HG02840 (cell line): Measurements from ENCODE around the gene NKRF.
"Not testable (repeated sequence)": the region's sequence is repeated elsewhere in the genome, so short reads cannot be mapped to it uniquely, and the experiment has no call there.

Experiments used
- ATAC-seq: cut with Tn5 transposase; IDR thresholded peaks from one replicate; pipeline ENCODE4 v1.9.1; 2021; ENCODE audit warnings: mild to moderate bottlenecking, moderate library complexity, moderate number of reproducible peaks; ENCODE audit not compliant: unreplicated experiment, low FRiP score

NKRF gene

DNA sequence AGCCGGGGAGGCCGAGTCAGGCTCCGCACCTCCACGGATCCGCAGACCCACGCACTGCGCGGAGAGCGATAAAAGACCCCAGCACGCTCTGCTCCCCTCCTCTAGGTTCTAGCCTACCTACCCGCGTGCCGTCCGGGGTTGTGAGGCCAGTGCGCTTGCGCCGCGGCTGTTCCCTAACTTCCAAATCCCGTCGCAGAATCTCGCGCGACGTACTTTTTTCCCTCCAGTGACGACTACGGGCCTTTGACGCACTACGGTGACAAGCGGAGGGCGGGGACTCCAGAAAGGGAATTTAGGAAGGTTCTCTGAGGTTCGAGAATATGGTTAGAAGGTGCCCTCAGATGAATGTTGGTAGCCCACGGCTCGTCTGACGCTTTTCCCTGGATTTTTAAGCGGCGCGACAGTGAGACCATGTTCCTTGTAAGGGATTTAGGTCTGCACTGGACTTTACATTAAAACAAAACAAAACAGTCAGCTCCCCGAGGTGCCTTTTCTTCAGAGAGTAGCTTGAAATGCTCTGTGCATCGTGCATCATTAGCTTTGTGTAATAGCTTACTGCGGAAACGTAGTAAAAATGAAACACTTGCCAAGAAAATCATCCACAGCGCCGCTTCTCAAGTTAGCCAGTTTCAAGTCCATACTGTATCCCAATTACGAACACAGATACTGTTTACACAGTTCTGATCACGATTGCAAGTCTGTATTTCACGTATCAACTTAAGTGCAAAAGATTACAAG is at the start of gene NKRF:
Gene NKRF (minus strand): TSS at position 145 of the 738 bp plus-strand sequence.
- ATAC-seq: peak; percentile 78

DNA sequence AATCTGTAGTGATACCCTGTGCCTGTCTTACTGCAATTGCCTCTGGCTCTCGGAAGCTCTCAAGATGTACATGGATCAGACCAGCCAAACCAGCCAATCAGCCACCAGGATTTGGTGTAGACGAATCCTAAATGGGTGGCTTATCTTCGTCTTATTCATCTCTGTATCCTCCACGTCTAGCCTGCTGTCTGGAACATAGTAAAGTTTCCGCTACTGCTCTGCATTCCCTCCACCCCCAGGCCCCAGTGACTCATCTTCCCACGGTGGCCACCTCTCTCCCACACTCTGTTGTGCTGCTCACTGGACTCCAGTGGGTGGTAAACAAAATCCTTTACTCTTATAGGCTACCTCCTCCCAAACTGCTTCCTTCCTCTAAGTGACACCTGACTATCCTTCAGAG is 48.9 kb upstream of the NKRF start:
- ATAC-seq: no peak

DNA sequence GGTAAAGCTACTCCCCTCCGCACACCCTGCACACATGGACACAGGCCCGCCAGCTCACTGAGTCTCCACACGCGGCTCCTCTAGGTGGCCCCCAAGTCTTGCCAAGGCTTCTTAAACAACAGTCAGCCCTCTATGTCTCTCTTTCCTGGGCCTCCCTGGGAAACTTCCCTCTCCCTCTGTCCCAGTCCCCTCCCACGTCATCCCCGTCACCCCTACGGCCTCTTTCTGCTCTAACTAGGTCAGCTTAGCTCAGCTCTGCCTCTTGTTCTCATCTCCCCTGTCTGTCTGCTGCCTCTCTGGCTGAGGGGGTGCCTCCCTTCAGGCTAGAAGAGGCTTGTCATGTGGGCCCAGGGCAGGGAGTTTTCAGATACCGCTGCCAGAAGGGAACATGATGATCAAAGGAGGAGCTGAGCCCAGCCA is 47.9 kb upstream of the NKRF start:
- ATAC-seq: no peak

DNA sequence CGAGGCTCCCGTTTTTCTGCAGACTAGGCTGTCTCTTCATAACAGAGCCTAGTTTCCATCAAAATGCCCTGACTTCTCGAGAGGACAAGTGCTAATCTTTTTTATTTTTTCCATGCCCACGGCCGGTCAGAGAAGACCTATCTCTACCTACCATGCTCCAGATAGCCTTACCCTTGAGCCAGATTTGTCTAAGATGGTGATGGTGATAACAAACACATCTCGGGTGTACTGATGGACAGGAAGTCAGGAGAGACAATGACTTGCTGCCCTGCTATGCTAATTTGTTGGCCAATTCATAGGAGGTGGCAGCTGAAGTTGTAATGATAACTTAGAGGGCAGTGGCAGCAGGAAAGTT is 42.2 kb upstream of the NKRF start:
- ATAC-seq: no peak

DNA sequence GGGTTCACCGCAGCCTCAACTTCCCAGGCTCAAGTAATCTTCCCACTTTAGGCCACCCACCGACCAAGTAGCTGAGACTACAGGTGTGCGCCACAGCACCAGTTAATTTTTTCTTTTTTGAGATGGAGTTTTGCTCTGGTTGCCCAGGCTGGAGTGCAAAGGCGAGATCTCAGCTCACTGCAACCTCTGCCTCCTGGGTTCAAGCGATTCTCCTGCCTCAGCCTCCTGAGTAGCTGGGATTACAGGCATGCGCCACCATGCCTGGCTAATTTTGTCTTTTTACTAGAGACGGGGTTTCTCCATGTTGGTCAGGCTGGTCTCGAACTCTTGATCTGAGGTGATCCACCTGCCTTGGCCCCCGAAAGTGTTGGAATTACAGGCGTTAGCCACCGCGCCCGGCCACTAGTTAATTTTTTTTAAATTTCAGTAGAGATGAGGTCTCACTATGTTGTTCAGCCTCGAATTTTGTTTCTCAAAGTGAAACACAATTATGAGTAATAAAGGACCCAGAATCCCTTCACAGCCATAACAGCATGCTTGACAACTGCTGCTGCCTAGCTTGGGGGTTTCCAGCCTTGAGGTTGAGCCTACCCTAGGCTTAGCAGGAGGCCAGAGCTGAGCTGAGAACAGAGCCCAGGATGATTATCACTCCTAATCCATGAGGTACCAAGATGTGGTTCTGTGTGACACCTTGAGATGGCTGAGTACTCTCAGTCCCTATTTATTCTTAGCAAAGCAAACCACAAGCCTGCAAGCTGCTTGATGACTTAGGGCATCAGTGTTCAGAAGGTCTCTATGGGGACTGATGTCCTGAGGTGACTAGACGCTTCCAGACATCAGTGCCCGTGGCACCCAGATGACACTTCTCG is 41.6 kb upstream of the NKRF start:
- peak; percentile 95 for ATAC-seq

DNA sequence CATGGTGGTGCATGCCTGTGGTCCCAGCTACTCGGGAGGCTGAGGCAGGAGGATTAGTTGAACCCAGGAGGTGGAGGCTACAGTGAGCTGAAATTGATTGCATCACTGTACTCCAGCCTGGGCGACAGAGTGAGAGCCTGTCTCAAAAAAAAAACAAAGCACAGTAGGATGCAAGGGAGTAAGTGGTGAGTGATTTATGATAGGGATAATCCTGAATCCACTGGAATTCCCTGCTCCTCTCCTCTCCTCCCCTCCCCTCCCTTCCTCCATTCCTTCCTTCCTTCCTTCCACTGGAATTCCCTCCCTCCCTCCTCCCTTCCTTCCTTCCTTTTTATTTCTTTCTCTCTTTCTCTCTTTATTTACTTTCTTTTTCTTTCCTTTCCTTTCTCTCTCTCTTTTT is 40.9 kb upstream of the NKRF start:
- ATAC-seq: no peak

DNA sequence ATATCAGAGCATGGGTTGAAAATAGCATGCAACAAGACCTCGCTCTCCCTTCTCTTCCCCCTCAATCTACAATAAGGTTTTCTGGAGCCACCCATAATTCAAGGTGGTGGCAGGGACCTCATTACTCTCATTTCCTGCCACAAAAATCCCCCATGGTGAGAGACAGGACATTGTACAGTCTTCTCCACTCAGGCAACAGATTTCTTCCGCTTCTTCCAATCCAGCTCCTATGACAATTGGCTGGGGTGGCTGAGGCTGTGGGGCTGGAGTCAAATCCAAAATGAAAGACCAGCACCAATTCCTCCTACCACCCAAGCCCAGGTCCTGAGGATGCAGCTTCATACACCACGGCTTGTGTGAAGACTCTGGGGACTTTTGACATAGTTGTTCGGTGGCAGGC is 40.3 kb upstream of the NKRF start:
- ATAC-seq: no peak

DNA sequence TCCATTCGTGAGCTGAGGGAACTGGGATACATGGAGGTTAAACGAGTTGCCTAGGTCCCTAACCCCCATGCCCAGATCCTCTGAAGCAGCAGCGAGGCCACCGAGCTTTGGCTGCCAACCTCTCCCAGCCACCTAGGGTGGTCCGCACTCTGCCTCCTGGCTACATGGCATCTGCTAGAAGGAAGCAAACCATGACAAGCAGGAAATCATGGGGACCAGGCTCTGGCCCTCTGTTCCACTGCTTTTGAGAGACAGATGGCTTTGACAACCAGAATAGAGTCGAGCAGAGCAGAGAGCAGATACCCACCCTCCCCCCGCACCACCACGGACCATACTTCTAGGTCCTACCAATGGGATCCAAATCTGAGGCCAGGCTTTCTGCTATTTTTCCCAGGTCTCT is 37.5 kb upstream of the NKRF start:
- no peak for ATAC-seq

DNA sequence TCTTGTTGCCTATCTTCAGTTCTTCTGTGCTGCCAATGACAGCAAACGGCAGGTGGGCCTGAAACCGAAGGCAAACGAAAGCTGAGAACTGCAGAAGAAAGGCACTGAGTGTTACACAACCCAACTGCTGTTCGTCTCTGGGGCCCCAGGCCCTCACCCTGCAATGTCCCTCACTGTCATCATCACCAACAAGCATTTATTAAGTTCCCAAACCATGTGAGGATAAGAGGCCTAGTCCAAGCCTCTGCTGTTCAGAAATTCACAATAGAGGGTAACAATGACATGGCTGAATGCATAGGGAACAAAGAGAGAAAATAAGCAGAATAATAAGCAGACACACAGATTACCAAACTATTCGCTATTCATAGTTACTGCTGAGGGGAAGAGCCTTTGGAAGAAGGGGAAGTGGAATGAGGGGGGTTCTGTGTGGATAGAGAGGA is 34.5 kb upstream of the NKRF start:
- ATAC-seq: no peak

DNA sequence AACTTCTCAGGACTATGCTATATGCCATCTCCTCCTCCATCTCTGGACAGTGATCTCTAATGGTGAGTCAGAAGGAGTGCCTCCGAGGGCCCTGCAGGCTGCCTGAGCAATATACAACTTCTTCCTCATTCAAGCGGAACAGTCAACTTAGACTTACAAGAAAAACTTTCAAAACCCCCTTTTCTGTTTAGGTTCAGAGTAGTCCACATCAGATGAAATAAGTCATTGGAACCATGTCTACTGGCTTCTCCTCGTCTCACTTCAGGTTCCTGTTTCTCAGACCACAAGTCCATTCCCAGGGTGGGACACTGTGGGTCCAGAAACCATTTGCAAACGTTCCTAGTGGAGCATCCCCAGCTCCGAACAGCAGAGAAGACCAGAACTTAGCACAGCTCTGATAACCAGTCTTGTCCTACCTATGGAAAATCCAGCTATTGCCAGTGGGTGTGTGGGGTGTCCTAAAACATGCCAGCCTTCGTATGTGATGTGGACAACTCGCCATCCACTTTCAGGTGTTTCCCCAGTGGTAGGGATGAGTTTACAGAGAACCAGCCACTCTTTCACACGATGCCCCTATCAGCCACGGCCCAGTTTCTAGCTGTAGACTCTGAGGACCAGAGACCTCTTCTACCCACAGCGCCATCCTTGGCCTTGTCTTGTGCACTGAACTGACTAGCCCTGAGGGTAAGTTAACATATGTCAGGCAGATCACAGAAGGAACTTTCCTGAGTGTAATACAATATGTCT is 32.7 kb upstream of the NKRF start:
- ATAC-seq: peak; percentile 76

DNA sequence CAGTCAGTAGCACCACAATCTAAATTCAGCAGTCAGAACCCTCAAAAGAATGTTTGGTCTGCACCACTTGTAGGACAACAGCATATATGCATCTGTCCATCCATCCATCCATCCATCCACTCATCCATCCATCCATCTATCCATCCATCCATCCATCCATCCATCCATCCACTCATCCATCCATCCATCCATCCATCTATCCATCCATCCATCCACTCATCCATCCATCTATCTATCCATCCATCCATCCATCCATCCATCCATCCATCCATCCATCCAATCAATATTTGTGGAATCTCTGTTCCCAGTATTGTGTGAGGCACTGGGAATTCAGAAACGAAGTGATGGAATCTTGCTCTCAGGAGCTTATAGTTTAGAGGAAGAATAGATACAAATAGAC is 31.2 kb upstream of the NKRF start:
- not testable (repeated sequence) for ATAC-seq

DNA sequence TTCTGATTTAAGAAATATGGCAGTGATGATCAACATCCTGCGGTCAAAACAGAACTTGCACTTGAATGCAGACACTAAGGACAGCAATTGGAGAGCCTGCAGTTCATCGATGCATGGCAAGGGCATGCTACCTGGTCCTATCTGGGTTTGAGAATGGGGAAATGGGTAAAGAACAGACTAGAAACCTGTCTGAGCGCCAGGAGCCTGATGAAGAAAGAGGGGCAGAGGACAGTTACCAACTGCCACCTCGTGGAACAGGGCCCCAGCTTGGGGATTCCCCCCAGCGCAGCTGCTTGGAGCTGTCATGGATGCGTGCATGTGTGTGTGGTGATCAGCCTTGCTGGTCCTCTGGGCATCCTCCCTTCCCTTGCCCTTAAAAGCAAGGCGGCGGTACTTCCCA is 30.2 kb upstream of the NKRF start:
- no peak for ATAC-seq

DNA sequence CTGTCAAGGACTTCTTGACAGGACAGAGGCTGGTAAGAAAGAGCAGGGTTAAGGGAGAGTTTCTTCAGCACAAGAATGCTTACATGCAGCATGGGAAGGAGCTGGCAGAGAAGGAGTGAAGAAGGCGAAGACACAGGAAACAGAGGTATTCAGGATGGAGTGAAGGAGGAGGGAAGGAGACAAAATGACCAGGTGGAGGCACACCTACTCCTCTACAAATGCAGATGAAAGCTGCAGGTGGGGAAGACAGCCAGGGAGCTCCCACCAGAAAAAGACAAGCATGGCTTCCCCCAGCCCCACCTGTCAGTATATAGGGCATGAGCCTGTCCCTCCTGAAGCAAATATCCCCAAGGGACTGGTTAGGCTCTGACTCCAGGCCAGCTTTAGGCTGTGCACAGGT is 29.6 kb upstream of the NKRF start:
- no peak for ATAC-seq

DNA sequence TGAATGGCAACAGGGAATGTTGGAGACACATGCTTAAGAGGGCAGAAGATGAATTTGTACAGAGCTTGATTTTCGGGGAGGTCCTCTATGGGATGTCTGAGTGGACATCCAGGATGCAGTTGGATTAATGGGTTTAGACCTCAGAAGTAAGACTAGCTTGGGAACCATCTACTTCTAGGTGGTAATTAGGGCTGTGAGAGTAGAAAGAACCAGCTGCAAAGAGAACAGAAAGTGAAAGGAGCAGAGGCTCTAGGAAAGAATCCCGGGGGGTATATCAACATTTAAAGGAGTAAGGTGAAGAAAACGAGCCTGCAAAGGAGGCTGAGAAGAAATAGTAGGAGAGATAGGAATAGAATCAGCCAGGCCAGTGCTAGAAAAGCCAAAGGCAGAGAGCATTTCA is 29.0 kb upstream of the NKRF start:
- no peak for ATAC-seq

DNA sequence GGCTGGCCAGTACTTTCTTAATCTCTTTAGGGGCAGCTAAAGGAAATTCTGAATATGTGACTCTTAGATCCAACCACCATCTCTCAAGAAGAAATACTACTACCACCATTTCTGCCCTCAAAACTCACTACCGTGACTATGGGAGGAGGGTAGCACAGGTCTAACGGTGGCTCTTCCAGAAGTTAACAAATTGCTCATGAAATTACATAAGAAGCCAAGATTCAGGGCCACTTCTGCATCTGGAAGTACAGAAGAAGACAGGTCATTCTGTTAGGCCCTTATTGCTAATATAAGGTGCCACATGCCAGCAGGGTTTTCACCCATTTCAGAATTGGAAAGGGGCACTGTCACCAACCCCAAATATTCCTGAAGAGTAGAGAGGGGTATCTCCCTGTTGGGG is 19.6 kb upstream of the NKRF start:
- ATAC-seq: no peak

DNA sequence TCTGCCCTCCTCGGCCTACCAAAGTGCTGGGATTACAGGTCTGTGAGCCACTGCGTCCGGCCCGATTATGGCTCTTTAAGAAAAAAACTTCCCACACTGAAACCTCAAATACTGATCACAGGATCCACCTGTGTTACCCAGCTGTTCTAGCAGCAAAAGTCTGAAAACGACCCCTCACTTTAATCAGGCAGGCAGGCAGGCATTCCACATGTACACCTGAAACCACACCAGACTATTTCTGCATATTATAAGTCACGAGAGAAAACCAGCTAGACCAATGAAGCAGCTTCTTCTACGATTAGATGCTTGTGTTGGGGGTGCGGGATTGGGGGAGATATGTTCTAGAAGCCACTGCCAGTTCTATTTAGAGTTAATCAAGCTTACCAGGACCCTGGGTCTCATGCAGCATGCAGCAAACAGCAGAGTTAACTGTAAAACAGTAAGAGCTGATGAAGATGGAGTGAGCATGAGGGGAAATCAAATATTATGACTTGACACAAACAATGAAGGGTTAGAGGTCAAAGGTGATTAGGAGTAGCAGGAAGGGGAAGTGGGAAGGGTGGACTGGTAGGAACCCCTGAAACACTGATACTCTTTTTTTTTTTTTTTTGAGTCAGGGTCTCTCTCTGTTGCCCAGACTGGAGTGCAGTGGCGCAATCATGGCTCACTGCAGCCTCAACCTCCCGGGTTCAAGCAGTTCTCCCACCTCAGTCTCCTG is 18.9 kb upstream of the NKRF start:
- no peak for ATAC-seq

DNA sequence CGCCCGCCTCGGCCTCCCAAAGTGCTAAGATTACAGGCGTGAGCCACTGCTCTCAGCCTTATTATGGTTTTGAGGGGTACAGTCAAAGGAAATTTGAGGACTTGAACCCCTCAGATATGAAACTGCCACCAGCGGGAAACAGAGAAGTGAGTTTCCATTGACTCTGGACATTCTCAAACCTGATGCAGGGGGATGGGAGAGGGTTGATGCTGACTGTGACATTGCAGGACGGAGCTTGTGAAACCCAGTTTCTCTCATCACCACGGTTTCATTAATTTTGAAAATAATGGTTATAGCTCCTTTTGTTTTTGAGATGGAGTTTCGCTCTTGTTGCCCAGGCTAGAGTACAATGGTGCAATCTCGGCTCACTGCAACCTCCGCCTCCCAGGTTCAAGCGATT is 18.2 kb upstream of the NKRF start:
- ATAC-seq: no peak

DNA sequence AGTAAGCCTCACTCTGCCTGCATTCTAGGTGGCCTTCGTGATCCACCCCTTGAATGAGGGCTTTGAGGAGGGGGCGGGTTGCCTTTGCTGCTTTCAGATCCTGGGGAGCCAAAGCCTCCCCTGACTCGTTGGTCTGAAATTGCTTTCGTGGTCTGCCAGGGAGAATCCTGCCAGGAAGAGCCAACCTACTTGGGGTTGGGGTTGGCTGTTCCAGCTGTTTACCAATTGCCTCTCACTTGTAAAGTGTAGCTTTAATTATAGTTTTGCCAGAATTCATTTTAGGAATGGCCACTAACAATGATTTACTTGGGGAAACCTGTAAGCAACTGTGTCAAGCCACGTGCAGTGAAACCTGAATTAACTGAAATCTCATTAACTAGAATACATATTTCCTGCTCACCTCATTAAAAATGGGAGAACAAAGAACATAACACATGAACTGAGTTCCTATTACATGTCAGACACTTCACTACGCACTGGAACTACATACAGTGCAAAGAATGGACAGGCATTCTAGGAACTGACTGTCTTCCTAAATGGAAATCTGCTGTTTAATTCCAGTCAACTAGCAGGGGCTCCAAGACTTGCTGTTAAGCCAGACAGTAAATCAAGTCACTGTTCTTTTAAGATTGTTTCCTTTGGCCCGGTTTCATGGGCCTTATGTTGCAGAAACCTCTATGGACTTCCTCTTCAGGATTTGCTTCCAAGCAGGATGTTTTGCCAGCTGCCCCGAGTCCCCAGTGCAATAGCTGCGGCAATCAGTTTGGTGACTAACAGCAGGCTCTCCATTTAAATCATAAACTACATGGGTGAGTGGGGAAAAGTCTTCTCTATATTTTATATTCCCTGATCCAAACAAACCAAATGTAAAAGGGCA is 16.4 kb upstream of the NKRF start:
- ATAC-seq: no peak

DNA sequence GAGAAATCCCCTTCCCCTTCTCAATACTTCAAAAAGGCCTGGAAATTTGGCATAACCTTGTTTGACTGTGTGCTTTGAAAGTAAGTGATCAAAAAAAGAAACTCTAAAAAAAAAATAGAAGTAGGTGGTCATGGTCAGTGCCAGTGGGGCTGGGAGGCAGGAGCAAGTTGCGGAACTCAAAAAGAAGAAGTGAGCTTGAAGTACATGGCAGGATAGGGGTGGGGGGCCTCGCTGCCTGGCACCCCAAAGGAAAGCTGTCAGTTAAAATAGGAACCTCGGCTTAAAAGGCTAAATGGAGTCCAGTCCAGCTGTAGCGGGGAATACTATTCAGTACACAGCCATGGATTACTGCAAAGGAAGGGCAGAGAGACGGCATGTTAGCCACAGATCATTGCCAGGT is 12.2 kb upstream of the NKRF start:
- ATAC-seq: no peak
